H1 (cell line): ENCODE measurements around the gene KRT80. TPM values are rescaled to one million over a fixed set of nuclear protein-coding genes. Genes with fewer than 3 reads are reported as not detected.

ENCODE experiments used
- CTCF ChIA-PET: fragments of 300-600 bp; sonication (Branson Sonifier 250); formaldehyde crosslinking; loops from one replicate; lab custom pipeline; 2021; ENCODE audit not compliant: partially characterized antibody; lab: Charles Lee
- POLR2A ChIA-PET: fragments of 300-600 bp; sonication (Branson Sonifier 250); formaldehyde crosslinking; loops from one replicate; lab custom pipeline; 2021; ENCODE audit warnings: inconsistent platforms; ENCODE audit not compliant: partially characterized antibody; lab: Charles Lee
- DNase-seq, 2 experiments: peaks; one replicate each; pipeline versions ENCODE4 v3.0.0 to v3.0.0-alpha.2; 2010 to 2022; ENCODE audit warnings: low spot score in 2 of 2, low read depth in 1 of 2, mixed read lengths in 1 of 2
- FAIRE-seq: peaks from 2 replicates; lab custom pipeline; 2011; peaks lifted over from hg19 to GRCh38; lab: Jason Lieb, UNC
- H2AFZ ChIP-seq: 2 replicates; pipeline ENCODE4 v1.8.1; 2012; ENCODE audit warnings: low read length, inconsistent platforms
- H2AK5ac ChIP-seq: 2 replicates; pipeline ENCODE4 v1.6.1; 2013; ENCODE audit warnings: low read depth, low read length
- H2BK120ac ChIP-seq: replicated peaks from 2 replicates; pipeline ENCODE3; 2013; ENCODE audit warnings: low read depth, low read length, inconsistent platforms
- H2BK12ac ChIP-seq: 2 replicates; pipeline ENCODE4 v1.6.1; 2013; ENCODE audit warnings: low read depth, low read length
- H2BK15ac ChIP-seq: 2 replicates; pipeline ENCODE4 v1.6.1; 2013; ENCODE audit warnings: low read length
- H2BK20ac ChIP-seq: 2 replicates; pipeline ENCODE4 v1.6.1; 2013; ENCODE audit warnings: low read length
- H2BK5ac ChIP-seq: 2 replicates; pipeline ENCODE4 v1.6.1; 2013; ENCODE audit warnings: low read depth, low read length
- H3K14ac ChIP-seq: 2 replicates; pipeline ENCODE4 v1.6.1; 2013; ENCODE audit warnings: inconsistent platforms; ENCODE audit not compliant: insufficient read length
- H3K18ac ChIP-seq: 2 replicates; pipeline ENCODE4 v1.6.1; 2013; ENCODE audit warnings: low read length; ENCODE audit errors: extremely low read depth
- H3K23ac ChIP-seq: 2 replicates; pipeline ENCODE4 v1.6.1; 2013; ENCODE audit warnings: inconsistent platforms; ENCODE audit not compliant: insufficient read length
- H3K23me2 ChIP-seq: 2 replicates; pipeline ENCODE4 v1.6.1; 2013; ENCODE audit warnings: low read depth, low read length
- H3K27ac ChIP-seq: 2 replicates; pipeline ENCODE4 v1.6.1; 2011; ENCODE audit warnings: low read depth, low read length, inconsistent platforms
- H3K27me3 ChIP-seq, 4 experiments: replicated peaks in 1 of 4; 1 replicate in 1 of 4; 2 replicates in 3 of 4; pipeline versions ENCODE4 v1.6.1 to v1.8.1; 2011 to 2013; ENCODE audit warnings: low read length in 3 of 4, mild to moderate bottlenecking in 3 of 4, inconsistent platforms in 2 of 4, mixed read lengths in 2 of 4, moderate library complexity in 1 of 4; ENCODE audit not compliant: control insufficient read depth in 3 of 4, insufficient read depth in 3 of 4; ENCODE audit errors: extremely low read depth in 1 of 4
- H3K36me3 ChIP-seq, 4 experiments: 2 replicates each; pipeline versions ENCODE4 v1.6.1 to v1.8.1; 2011 to 2013; ENCODE audit warnings: mild to moderate bottlenecking in 4 of 4, low read length in 3 of 4, moderate library complexity in 2 of 4, control low read depth in 1 of 4, inconsistent platforms in 1 of 4; ENCODE audit not compliant: insufficient read depth in 4 of 4, control insufficient read depth in 2 of 4
- H3K4ac ChIP-seq: replicated peaks from 2 replicates; pipeline ENCODE3; 2013; ENCODE audit warnings: low read length, low read depth, mixed read lengths, inconsistent platforms; ENCODE audit not compliant: insufficient read length
- H3K4me1 ChIP-seq, 4 experiments: replicated peaks in 1 of 4; 1 replicate in 1 of 4; 2 replicates in 3 of 4; pipeline versions ENCODE4 v1.6.1 to v1.8.1; 2011 to 2013; ENCODE audit warnings: low read length in 3 of 4, inconsistent platforms in 2 of 4, mixed read lengths in 1 of 4; ENCODE audit not compliant: insufficient read depth in 4 of 4, control insufficient read depth in 3 of 4
- H3K4me2 ChIP-seq, 2 experiments: 2 replicates each; pipeline versions ENCODE4 v1.6.1 to v1.8.1; 2011 to 2013; ENCODE audit warnings: low read depth in 2 of 2, low read length in 2 of 2, control low read depth in 1 of 2, inconsistent platforms in 1 of 2, mild to moderate bottlenecking in 1 of 2; ENCODE audit not compliant: insufficient read depth in 1 of 2
- H3K4me3 ChIP-seq, 4 experiments: fragments of 200-600, 300-600 bp in 1 of 4; sonication (generic), shearing (Covaris generic), sonication (Bioruptor Twin) in 1 of 4; 2 replicates each; pipeline versions ENCODE4 v1.5.1 to v1.8.1; 2011 to 2016; ENCODE audit warnings: low read length in 4 of 4, low read depth in 3 of 4, control low read depth in 2 of 4, inconsistent platforms in 2 of 4, mild to moderate bottlenecking in 2 of 4, mixed read lengths in 1 of 4, moderate library complexity in 1 of 4; ENCODE audit not compliant: insufficient read depth in 2 of 4; ENCODE audit errors: extremely low read depth in 1 of 4
- H3K56ac ChIP-seq: replicated peaks from 2 replicates; pipeline ENCODE3; 2013; ENCODE audit warnings: low read depth, mild to moderate bottlenecking, mixed read lengths, low read length, inconsistent platforms; ENCODE audit not compliant: insufficient read length
- H3K79me1 ChIP-seq: 2 replicates; pipeline ENCODE4 v1.6.1; 2013; ENCODE audit warnings: low read depth, low read length, control low read depth
- H3K79me2 ChIP-seq, 2 experiments: 2 replicates each; pipeline versions ENCODE4 v1.6.1 to v1.8.1; 2012 to 2013; ENCODE audit warnings: low read length in 2 of 2, mild to moderate bottlenecking in 2 of 2, inconsistent platforms in 1 of 2; ENCODE audit not compliant: insufficient read depth in 2 of 2, control insufficient read depth in 1 of 2
- H3K9ac ChIP-seq, 4 experiments: replicated peaks in 1 of 4; 1 replicate in 1 of 4; 2 replicates in 3 of 4; pipeline versions ENCODE4 v1.6.1 to v1.8.1; 2011 to 2013; ENCODE audit warnings: low read depth in 3 of 4, low read length in 3 of 4, control low read depth in 2 of 4, mild to moderate bottlenecking in 2 of 4, moderate library complexity in 2 of 4, inconsistent platforms in 1 of 4; ENCODE audit errors: extremely low read depth in 1 of 4
- H3K9me3 ChIP-seq, 2 experiments: 2 replicates each; pipeline versions ENCODE4 v1.6.1 to v1.8.1; 2012 to 2013; ENCODE audit warnings: mild to moderate bottlenecking in 2 of 2, moderate library complexity in 2 of 2, control low read depth in 1 of 2, inconsistent platforms in 1 of 2, low read depth in 1 of 2, low read length in 1 of 2, mixed read lengths in 1 of 2; ENCODE audit not compliant: insufficient read depth in 2 of 2
- H4K20me1 ChIP-seq, 2 experiments: replicated peaks in 1 of 2; 2 replicates each; pipeline versions ENCODE3 to v1.8.1; 2011 to 2013; ENCODE audit warnings: inconsistent platforms in 2 of 2, low read length in 2 of 2, mild to moderate bottlenecking in 1 of 2; ENCODE audit not compliant: insufficient read depth in 2 of 2, control insufficient read depth in 1 of 2
- H4K5ac ChIP-seq: 2 replicates; pipeline ENCODE4 v1.6.1; 2013; ENCODE audit warnings: low read length, low read depth, mixed read lengths, inconsistent platforms; ENCODE audit not compliant: insufficient read length
- H4K8ac ChIP-seq: 2 replicates; pipeline ENCODE4 v1.8.0; 2013; ENCODE audit warnings: mild to moderate bottlenecking, moderate library complexity, low read length, inconsistent platforms; ENCODE audit not compliant: insufficient read depth; ENCODE audit errors: extremely low read depth
- H4K91ac ChIP-seq: replicated peaks from 2 replicates; pipeline ENCODE3; 2013; ENCODE audit warnings: low read length, mixed read lengths, inconsistent platforms; ENCODE audit not compliant: insufficient read length
- ASH2L ChIP-seq: fragments of 200-600, 300-600 bp; sonication (generic); IDR thresholded peaks from one replicate; pipeline ENCODE4 v1.7.1; 2017; ENCODE audit warnings: low read length
- RNF2 ChIP-seq: fragments of 200-900, 300-1000 bp; sonication (generic); IDR thresholded peaks from 2 replicates; pipeline ENCODE4 v1.7.1; 2016; ENCODE audit warnings: borderline replicate concordance, low read depth, mild to moderate bottlenecking, antibody characterized with exemption, low read length; ENCODE audit not compliant: poor library complexity, severe bottlenecking; ENCODE audit errors: missing control alignments
- TEAD4 ChIP-seq: IDR thresholded peaks from 2 replicates; pipeline ENCODE4 v1.6.1; 2012; ENCODE audit warnings: low read depth, low read length, inconsistent platforms, mixed read lengths
- WGBS, 2 experiments: shearing (Covaris generic) in 1 of 2; methylation state at CpG; one replicate each; pipeline versions ENCODE4 v1.1.6 to v1.1.7; 2013 to 2015; ENCODE audit warnings: low lambda C conversion rate in 2 of 2, mixed read lengths in 2 of 2, inconsistent platforms in 1 of 2, low coverage in 1 of 2, missing lambda C conversion rate in 1 of 2; ENCODE audit not compliant: insufficient replicate concordance in 2 of 2, insufficient coverage in 1 of 2, insufficient read length in 1 of 2; ENCODE audit errors: extremely low coverage in 1 of 2, missing lambda C conversion rate in 1 of 2; 5-methylcytosine and 5-hydroxymethylcytosine counted together
- polyA plus RNA-seq, 7 experiments: library from polyadenylated mRNA; depleted of rRNA in 3 of 7; stranded (reverse) in 5 of 7; unstranded in 2 of 7; fragments of >200 nt in 5 of 7; fragments of 200-250 nt in 2 of 7; gene quantifications; 1 replicate in 5 of 7; 2 replicates in 1 of 7; 4 replicates in 1 of 7; pipeline versions ENCODE4 v1.2.1 to v1.2.3, GENCODE V29; 2011 to 2013; ENCODE audit warnings: missing spikeins in 2 of 7, mixed read lengths in 2 of 7
- total RNA-seq: library from RNA; stranded (reverse); fragmentation: NEBNext Ultra II Directional; extraction: Animal tissue kit (Norgen Biotek cat#: 25700); gene quantifications from 2 replicates; pipeline ENCODE4 v1.2.1, GENCODE V29; 2021

KRT80 gene
- total and polyA plus RNA-seq, 2 of the 8 experiments (the other 6 are each of a cell fraction or from before 2014, with no cell fraction given): 0.05 TPM; not detected in 1

GRCh38 chr12:52200781-52201450 lies 9.1 kb upstream of the KRT80 start:
- H4K5ac ChIP-seq: no peak overlapping the region
- 0 out of 2 replicates have a peak overlapping the region, but pooled peaks have one; percentile 60 for H2BK12ac ChIP-seq
- H4K8ac ChIP-seq: no peak overlapping the region
- 0 out of 2 replicates have a peak overlapping the region, but pooled peaks have one; percentile 32 for H3K18ac ChIP-seq
- H2AFZ ChIP-seq: no peak overlapping the region
- H4K91ac ChIP-seq: peak overlapping the region; percentile 12
- ChIA-PET POLR2A (interaction anchor here (1.3 kb wide), 1 partner anchor 8 kb away, joined by 3 read pairs; no protein-coding TSS in a partner anchor), CTCF (interaction anchor here (0.8 to 3.2 kb wide), 12 partner anchors 21 to 586 kb away, joined by 3 to 22 read pairs (median 5); no protein-coding TSS in a partner anchor)
- H3K56ac ChIP-seq: no peak overlapping the region
- H3K4me2 ChIP-seq: 0 out of 4 replicates have a peak overlapping the region, but pooled peaks of 1 of the 2 experiments have one; percentile 24
- no peaks in the 10 kb centered on the region for H3K79me2 ChIP-seq
- H3K14ac ChIP-seq: no peak overlapping the region
- H2BK5ac ChIP-seq: no peak overlapping the region
- 80% methylated on average over 12 of the region's 15 CpGs; no CpG with 5 or more reads in 1 of the 2 experiments for WGBS, 2 experiments
- H3K9ac ChIP-seq: no peak overlapping the region
- no peak overlapping the region for H2BK15ac ChIP-seq
- H3K4me1 ChIP-seq: peaks cover 0 to 22% (median 6%) of the 10 kb centered on the region in 4 experiments; a peak in 4 of 7 replicates
- no peak overlapping the region for H2BK120ac ChIP-seq
- no peaks in the 10 kb centered on the region for H4K20me1 ChIP-seq
- H3K23me2 ChIP-seq: no peaks in the 10 kb centered on the region
- H2BK20ac ChIP-seq: peak overlapping the region; percentile 80; the same call in 1 of the 2 replicates
- no peak overlapping the region for H2AK5ac ChIP-seq
- no peak overlapping the region for H3K23ac ChIP-seq
- FAIRE-seq (no peak), DNase-seq (no peak)
- no peaks in the 10 kb centered on the region for H3K36me3 ChIP-seq
- H3K27ac ChIP-seq: no peak overlapping the region
- no peaks in the 10 kb centered on the region for H3K79me1 ChIP-seq
- no peaks in the 10 kb centered on the region for H3K9me3 ChIP-seq
- no peaks in the 10 kb centered on the region for H3K27me3 ChIP-seq
- H3K4me3 ChIP-seq: no peak overlapping the region
- no peak overlapping the region for H3K4ac ChIP-seq
- TF ChIP-seq RNF2 (no peak), TEAD4 (no peak), ASH2L (no peak)
